Breast epithelium (tissue), 3 donors: ENCODE data around the gene NABP2.
"Not testable (repeated sequence)": the region's sequence is repeated elsewhere in the genome, so short reads cannot be mapped to it uniquely, and the experiment has no call there.

ENCODE experiments used
- POLR2AphosphoS5 ChIP-seq, 3 donors: sonication (generic); formaldehyde crosslinking; IDR thresholded peaks; one replicate each; pipeline ENCODE4 v1.6.1; 2017; ENCODE audit warnings: antibody characterized with exemption in 3 of 3
- TF ChIP-seq, protein P1 (sequence below), 3 donors: fragments of 450-650 bp; IDR thresholded peaks; one replicate each; pipeline ENCODE4 v1.5.1; 2016 to 2017; ENCODE audit warnings: antibody characterized with exemption in 3 of 3, mild to moderate bottlenecking in 3 of 3, moderate library complexity in 3 of 3

- TF ChIP-seq, protein P1, sequence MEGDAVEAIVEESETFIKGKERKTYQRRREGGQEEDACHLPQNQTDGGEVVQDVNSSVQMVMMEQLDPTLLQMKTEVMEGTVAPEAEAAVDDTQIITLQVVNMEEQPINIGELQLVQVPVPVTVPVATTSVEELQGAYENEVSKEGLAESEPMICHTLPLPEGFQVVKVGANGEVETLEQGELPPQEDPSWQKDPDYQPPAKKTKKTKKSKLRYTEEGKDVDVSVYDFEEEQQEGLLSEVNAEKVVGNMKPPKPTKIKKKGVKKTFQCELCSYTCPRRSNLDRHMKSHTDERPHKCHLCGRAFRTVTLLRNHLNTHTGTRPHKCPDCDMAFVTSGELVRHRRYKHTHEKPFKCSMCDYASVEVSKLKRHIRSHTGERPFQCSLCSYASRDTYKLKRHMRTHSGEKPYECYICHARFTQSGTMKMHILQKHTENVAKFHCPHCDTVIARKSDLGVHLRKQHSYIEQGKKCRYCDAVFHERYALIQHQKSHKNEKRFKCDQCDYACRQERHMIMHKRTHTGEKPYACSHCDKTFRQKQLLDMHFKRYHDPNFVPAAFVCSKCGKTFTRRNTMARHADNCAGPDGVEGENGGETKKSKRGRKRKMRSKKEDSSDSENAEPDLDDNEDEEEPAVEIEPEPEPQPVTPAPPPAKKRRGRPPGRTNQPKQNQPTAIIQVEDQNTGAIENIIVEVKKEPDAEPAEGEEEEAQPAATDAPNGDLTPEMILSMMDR (IDR thresholded peaks at IDR 0.05): not testable (repeated sequence)
- not testable (repeated sequence) for TF ChIP-seq POLR2AphosphoS5 (IDR thresholded peaks at IDR 0.05)
Observed at GRCh38 chr12:56262955-56263354, 38.8 kb downstream of the NABP2 start.
